ENCODE measurements around the gene COL13A1. TPM values are rescaled to one million over a fixed set of nuclear protein-coding genes. Genes with fewer than 3 reads are reported as not detected.

COL13A1 gene
- total and polyA plus RNA-seq, 4 donors, result 0.17 to 0.47 (median 0.18) TPM

DNA sequence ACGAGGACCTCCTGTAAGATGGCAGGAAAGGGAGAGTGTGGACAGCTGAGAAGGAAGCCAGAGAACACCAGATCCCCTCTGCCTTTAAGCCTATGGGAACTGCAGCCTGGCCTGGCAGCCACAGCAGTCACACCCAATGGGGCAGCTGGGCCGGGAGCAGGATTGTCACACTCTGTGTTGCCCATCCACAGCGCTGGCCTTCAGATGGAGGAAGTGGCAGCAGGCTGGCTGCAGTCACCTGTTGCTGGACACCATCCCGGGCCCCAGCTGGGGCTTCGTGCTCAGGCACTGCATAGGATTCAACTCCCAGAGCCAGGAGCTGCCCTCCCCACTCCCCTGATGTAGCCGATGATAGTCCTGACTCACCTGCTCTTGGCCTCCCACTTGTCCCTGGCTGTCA, 114.4 kb downstream of the COL13A1 start:
- DNase-seq (ENCODE audit: low spot score), result no peak
- Histone ChIP-seq H3K9ac (ENCODE audit: low read depth in 1 of 2, low read length in 2 of 2) (no peak overlapping the region), H3K27me3 (ENCODE audit: control insufficient read depth in 4 of 4, insufficient read depth in 4 of 4, low read length in 3 of 4) (no peaks in the 10 kb centered on the region), H3K4me3 (ENCODE audit: low read depth in 1 of 3, low read length in 3 of 3) (no peak overlapping the region), H3K4me1 (ENCODE audit: control insufficient read depth in 4 of 4, insufficient read depth in 4 of 4, low read length in 3 of 4) (peaks cover 3 to 20% (median 9%) of the 10 kb centered on the region in 4 donors), H3K27ac (ENCODE audit: low read depth in 1 of 2, low read length in 2 of 2) (no peak overlapping the region), H3K9me3 (ENCODE audit: control insufficient read depth in 4 of 4, low read length in 3 of 4) (no peaks in the 10 kb centered on the region), H3K36me3 (ENCODE audit: control insufficient read depth in 4 of 4, insufficient read depth in 3 of 4, low read depth in 1 of 4, low read length in 3 of 4) (no peaks in the 10 kb centered on the region)
- TF ChIP-seq TAF1 (conservative IDR thresholded peaks at IDR 0.05), result no peak
- TF ChIP-seq GABPA (IDR thresholded peaks at IDR 0.05 in 1 of 2, conservative IDR thresholded peaks at IDR 0.05 in 1 of 2), result no peak
- TF ChIP-seq RXRA (IDR thresholded peaks at IDR 0.05), result no peak
- no peak for TF ChIP-seq JUND (IDR thresholded peaks at IDR 0.05)
- TF ChIP-seq, protein P1, sequence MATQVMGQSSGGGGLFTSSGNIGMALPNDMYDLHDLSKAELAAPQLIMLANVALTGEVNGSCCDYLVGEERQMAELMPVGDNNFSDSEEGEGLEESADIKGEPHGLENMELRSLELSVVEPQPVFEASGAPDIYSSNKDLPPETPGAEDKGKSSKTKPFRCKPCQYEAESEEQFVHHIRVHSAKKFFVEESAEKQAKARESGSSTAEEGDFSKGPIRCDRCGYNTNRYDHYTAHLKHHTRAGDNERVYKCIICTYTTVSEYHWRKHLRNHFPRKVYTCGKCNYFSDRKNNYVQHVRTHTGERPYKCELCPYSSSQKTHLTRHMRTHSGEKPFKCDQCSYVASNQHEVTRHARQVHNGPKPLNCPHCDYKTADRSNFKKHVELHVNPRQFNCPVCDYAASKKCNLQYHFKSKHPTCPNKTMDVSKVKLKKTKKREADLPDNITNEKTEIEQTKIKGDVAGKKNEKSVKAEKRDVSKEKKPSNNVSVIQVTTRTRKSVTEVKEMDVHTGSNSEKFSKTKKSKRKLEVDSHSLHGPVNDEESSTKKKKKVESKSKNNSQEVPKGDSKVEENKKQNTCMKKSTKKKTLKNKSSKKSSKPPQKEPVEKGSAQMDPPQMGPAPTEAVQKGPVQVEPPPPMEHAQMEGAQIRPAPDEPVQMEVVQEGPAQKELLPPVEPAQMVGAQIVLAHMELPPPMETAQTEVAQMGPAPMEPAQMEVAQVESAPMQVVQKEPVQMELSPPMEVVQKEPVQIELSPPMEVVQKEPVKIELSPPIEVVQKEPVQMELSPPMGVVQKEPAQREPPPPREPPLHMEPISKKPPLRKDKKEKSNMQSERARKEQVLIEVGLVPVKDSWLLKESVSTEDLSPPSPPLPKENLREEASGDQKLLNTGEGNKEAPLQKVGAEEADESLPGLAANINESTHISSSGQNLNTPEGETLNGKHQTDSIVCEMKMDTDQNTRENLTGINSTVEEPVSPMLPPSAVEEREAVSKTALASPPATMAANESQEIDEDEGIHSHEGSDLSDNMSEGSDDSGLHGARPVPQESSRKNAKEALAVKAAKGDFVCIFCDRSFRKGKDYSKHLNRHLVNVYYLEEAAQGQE (IDR thresholded peaks at IDR 0.05), result no peak
- TF ChIP-seq FOXA1 (IDR thresholded peaks at IDR 0.05), result no peak
- TF ChIP-seq, protein P2, sequence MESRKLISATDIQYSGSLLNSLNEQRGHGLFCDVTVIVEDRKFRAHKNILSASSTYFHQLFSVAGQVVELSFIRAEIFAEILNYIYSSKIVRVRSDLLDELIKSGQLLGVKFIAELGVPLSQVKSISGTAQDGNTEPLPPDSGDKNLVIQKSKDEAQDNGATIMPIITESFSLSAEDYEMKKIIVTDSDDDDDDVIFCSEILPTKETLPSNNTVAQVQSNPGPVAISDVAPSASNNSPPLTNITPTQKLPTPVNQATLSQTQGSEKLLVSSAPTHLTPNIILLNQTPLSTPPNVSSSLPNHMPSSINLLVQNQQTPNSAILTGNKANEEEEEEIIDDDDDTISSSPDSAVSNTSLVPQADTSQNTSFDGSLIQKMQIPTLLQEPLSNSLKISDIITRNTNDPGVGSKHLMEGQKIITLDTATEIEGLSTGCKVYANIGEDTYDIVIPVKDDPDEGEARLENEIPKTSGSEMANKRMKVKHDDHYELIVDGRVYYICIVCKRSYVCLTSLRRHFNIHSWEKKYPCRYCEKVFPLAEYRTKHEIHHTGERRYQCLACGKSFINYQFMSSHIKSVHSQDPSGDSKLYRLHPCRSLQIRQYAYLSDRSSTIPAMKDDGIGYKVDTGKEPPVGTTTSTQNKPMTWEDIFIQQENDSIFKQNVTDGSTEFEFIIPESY (IDR thresholded peaks at IDR 0.05), result no peak
- no peak for TF ChIP-seq YY1 (IDR thresholded peaks at IDR 0.05)
- TF ChIP-seq, protein P3, sequence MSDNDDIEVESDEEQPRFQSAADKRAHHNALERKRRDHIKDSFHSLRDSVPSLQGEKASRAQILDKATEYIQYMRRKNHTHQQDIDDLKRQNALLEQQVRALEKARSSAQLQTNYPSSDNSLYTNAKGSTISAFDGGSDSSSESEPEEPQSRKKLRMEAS (IDR thresholded peaks at IDR 0.05), result no peak
- TF ChIP-seq RAD21 (IDR thresholded peaks at IDR 0.05), result no peak
- TF ChIP-seq, protein P4, sequence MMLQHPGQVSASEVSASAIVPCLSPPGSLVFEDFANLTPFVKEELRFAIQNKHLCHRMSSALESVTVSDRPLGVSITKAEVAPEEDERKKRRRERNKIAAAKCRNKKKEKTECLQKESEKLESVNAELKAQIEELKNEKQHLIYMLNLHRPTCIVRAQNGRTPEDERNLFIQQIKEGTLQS (IDR thresholded peaks at IDR 0.05), result no peak
- no peak for TF ChIP-seq HNF4G (IDR thresholded peaks at IDR 0.05)
- TF ChIP-seq EGR1 (IDR thresholded peaks at IDR 0.05; ENCODE audit: low read depth in 2 of 2), result no peak
- TF ChIP-seq, protein P5, sequence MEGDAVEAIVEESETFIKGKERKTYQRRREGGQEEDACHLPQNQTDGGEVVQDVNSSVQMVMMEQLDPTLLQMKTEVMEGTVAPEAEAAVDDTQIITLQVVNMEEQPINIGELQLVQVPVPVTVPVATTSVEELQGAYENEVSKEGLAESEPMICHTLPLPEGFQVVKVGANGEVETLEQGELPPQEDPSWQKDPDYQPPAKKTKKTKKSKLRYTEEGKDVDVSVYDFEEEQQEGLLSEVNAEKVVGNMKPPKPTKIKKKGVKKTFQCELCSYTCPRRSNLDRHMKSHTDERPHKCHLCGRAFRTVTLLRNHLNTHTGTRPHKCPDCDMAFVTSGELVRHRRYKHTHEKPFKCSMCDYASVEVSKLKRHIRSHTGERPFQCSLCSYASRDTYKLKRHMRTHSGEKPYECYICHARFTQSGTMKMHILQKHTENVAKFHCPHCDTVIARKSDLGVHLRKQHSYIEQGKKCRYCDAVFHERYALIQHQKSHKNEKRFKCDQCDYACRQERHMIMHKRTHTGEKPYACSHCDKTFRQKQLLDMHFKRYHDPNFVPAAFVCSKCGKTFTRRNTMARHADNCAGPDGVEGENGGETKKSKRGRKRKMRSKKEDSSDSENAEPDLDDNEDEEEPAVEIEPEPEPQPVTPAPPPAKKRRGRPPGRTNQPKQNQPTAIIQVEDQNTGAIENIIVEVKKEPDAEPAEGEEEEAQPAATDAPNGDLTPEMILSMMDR (IDR thresholded peaks at IDR 0.05; ENCODE audit: low read depth, low read length, missing input control), result no peak
- TF ChIP-seq NR2F2 (IDR thresholded peaks at IDR 0.05), result no peak
- no peak for TF ChIP-seq HNF4A (conservative IDR thresholded peaks at IDR 0.05)
- 73% methylated on average over 6 of the region's 6 CpGs for WGBS

DNA sequence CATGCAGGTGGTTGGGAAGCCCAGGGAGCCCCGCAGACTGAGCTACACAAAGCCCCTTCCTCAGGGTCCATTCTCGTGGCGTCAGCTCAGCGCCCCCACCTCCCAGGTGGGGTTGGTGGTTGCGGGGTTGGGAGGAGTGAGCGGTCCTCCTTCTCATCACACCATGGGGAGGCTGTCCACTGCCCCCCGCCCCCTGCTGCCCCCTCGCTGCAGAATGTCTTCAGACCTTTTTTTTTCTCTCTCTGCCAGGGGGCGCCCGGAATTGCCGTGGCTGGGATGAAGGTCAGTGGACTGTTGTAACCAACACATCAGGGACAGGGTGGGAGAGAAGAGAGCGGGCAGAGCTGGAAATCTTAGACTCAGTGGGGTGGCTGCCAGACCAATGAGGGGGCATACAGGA, 116.3 kb downstream of the COL13A1 start:
- 54% methylated on average over 12 of the region's 12 CpGs for WGBS
- no peak overlapping the region for H3K27ac ChIP-seq (ENCODE audit: low read depth in 1 of 2, low read length in 2 of 2)
- H3K9ac ChIP-seq (ENCODE audit: low read depth in 1 of 2, low read length in 2 of 2), result no peak overlapping the region
- H3K4me1 ChIP-seq (ENCODE audit: control insufficient read depth in 4 of 4, insufficient read depth in 4 of 4, low read length in 3 of 4), result peaks cover 3 to 8% (median 6%) of the 10 kb centered on the region in 4 donors
- no peaks in the 10 kb centered on the region for H3K36me3 ChIP-seq (ENCODE audit: control insufficient read depth in 4 of 4, insufficient read depth in 3 of 4, low read depth in 1 of 4, low read length in 3 of 4)
- no peaks in the 10 kb centered on the region for H3K9me3 ChIP-seq (ENCODE audit: control insufficient read depth in 4 of 4, low read length in 3 of 4)
- H3K4me3 ChIP-seq (ENCODE audit: low read depth in 1 of 3, low read length in 3 of 3), result no peak overlapping the region
- H3K27me3 ChIP-seq (ENCODE audit: control insufficient read depth in 4 of 4, insufficient read depth in 4 of 4, low read length in 3 of 4), result no peaks in the 10 kb centered on the region
- TF ChIP-seq HNF4A (conservative IDR thresholded peaks at IDR 0.05), result no peak
- no peak for TF ChIP-seq RAD21 (IDR thresholded peaks at IDR 0.05)
- TF ChIP-seq, protein P3 (IDR thresholded peaks at IDR 0.05), result no peak
- no peak for DNase-seq (ENCODE audit: low spot score)
